PFSK-1 (cell line): ENCODE measurements around the gene FABP7.

Experiments used
- FOXP2 ChIP-seq: optimal IDR thresholded peaks from 2 replicates; pipeline ENCODE3; 2011; ENCODE audit warnings: borderline replicate concordance, control low read depth, inconsistent platforms; ENCODE audit not compliant: insufficient read depth; ENCODE audit errors: extremely low read length, extremely low read depth
- POLR2AphosphoS5 ChIP-seq: IDR thresholded peaks from 2 replicates; pipeline ENCODE4 v1.6.1; 2012; ENCODE audit warnings: low read depth, mild to moderate bottlenecking, control low read depth, low read length, moderate library complexity
- REST ChIP-seq, 2 experiments: IDR thresholded peaks; 2 replicates each; pipeline versions ENCODE4 v1.6.1 to v1.8.0; 2011 to 2012; ENCODE audit warnings: low read depth in 2 of 2, low read length in 2 of 2, control low read depth in 1 of 2, inconsistent platforms in 1 of 2, mild to moderate bottlenecking in 1 of 2, moderate library complexity in 1 of 2; ENCODE audit not compliant: insufficient read depth in 1 of 2
- SIN3A ChIP-seq: IDR thresholded peaks from 2 replicates; pipeline ENCODE4 v1.6.1; 2012; ENCODE audit warnings: mild to moderate bottlenecking, low read length, moderate library complexity, borderline replicate concordance; ENCODE audit not compliant: insufficient read depth
- TAF1 ChIP-seq: IDR thresholded peaks from 2 replicates; pipeline ENCODE4 v1.6.1; 2012; ENCODE audit warnings: low read length, control low read depth, borderline replicate concordance; ENCODE audit not compliant: insufficient read depth

FABP7 gene

DNA sequence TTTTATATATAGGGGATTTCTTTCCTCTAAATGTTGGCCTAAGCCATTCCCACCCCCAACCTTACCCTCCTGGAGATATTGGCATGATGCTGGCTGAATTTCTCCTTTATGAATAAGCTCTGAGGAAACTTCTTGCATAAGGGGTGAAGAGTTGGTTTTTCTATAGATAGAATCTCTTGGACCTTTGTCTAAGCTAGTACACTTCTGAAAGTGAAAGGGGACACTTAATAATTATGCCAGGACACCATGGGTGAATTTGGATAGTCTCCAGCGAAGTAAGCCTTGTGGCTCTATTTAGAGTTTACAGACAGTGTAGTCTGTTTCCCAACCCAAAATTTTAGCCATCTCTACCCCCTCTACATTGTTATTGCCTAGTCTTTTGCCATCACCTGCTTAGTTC, 27.1 kb upstream of the FABP7 start:
- no peak for TF ChIP-seq FOXP2
- no peak for TF ChIP-seq POLR2AphosphoS5
- no peak for TF ChIP-seq SIN3A
- no peak for TF ChIP-seq REST (IDR thresholded peaks at IDR 0.05; ENCODE audit: insufficient read depth in 1 of 2, low read depth in 2 of 2, low read length in 2 of 2)
- no peak for TF ChIP-seq TAF1

DNA sequence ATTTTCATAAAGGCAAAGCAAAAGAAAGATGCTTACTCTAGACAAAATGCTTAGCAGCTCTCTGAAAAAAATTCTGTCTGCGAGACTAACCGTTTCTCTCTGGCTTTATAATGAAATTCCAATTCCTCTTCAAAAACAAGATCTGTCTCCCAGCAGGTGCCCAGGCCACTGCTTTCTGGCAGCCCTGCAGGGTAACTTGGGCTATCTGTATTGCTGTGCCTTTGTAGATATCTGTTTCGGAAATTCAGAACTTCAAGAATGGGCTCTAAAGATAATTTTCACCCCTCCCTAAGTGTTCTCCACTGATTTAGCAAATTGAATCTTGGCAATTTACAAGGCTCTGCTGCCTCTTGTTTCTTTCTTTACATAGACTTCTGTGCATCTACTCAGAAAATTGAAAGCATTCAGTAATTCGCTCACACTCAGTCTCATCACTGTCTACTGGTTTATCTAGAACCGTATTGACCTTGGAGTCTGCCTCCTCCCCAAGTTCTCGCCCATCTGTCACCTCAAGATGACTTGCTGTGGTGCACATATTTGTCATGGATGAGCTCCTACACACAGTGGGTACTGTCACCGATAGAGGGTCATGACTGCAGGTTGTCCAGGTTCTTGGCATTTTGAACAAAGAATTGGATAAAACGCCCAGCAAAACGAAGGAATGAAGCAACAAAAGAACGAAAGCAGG, 26.4 kb upstream of the FABP7 start:
- no peak for TF ChIP-seq POLR2AphosphoS5
- no peak for TF ChIP-seq SIN3A
- no peak for TF ChIP-seq REST (IDR thresholded peaks at IDR 0.05; ENCODE audit: insufficient read depth in 1 of 2, low read depth in 2 of 2, low read length in 2 of 2)
- no peak for TF ChIP-seq TAF1
- no peak for TF ChIP-seq FOXP2

- no peak for TF ChIP-seq FOXP2
- no peak for TF ChIP-seq REST (IDR thresholded peaks at IDR 0.05; ENCODE audit: insufficient read depth in 1 of 2, low read depth in 2 of 2, low read length in 2 of 2)
- TF ChIP-seq TAF1 = no peak
- TF ChIP-seq POLR2AphosphoS5 = no peak
- no peak for TF ChIP-seq SIN3A
These were observed 25.8 kb upstream of the FABP7 start for GRCh38 chr6:122753688-122754056.

- no peak for TF ChIP-seq FOXP2
- TF ChIP-seq SIN3A = no peak
- TF ChIP-seq REST (IDR thresholded peaks at IDR 0.05; ENCODE audit: insufficient read depth in 1 of 2, low read depth in 2 of 2, low read length in 2 of 2) = no peak
- TF ChIP-seq TAF1 = no peak
- no peak for TF ChIP-seq POLR2AphosphoS5
These were observed 25.3 kb upstream of the FABP7 start for GRCh38 chr6:122754191-122754731.
